IMR-90 (cell line): ENCODE results near the gene TMEM62. TPM values are rescaled to one million over a fixed set of nuclear protein-coding genes. Genes with fewer than 3 reads are reported as not detected.

ENCODE experiments used
- ATAC-seq: fragments of 200-7000 bp; cut with Tn5 transposase; 2 replicates; pipeline ENCODE4 v1.9.1; 2020; ENCODE audit warnings: low read depth, mild to moderate bottlenecking, moderate library complexity
- BruUV-seq: library from RNA; stranded (reverse); fragments of 400-500 nt; replicated peaks from 2 replicates; lab custom pipeline; 2021; lab: Mats Ljungman, UMichigan
- CTCF ChIA-PET: fragments of 300-600 bp; formaldehyde crosslinking; extraction: SDS; loops from one replicate; lab custom pipeline; 2021; ENCODE audit warnings: antibody characterized with exemption; lab: Yijun Ruan, JAX
- POLR2A ChIA-PET: fragments of 300-600 bp; sonication (Branson Sonifier 250); formaldehyde crosslinking; loops from one replicate; lab custom pipeline; 2022; ENCODE audit warnings: antibody characterized with exemption; ENCODE audit not compliant: unreplicated experiment; lab: Charles Lee
- DNase-seq: peaks from one replicate; pipeline ENCODE4 v3.0.0; 2013
- H2AFZ ChIP-seq: replicated peaks from 2 replicates; pipeline ENCODE3; 2013; ENCODE audit warnings: low read length, mild to moderate bottlenecking; ENCODE audit not compliant: poor library complexity
- H2AK5ac ChIP-seq: 2 replicates; pipeline ENCODE4 v1.6.1; 2013; ENCODE audit warnings: low read depth, low read length, inconsistent platforms
- H2AK9ac ChIP-seq: replicated peaks from 2 replicates; pipeline ENCODE3; 2013; ENCODE audit warnings: mild to moderate bottlenecking, low read depth, low read length, moderate library complexity; ENCODE audit not compliant: poor library complexity
- H2BK120ac ChIP-seq: 2 replicates; pipeline ENCODE4 v1.6.1; 2013; ENCODE audit warnings: low read depth, low read length, inconsistent platforms
- H2BK15ac ChIP-seq: 3 replicates; pipeline ENCODE4 v1.6.1; 2013; ENCODE audit warnings: low read depth, low read length, inconsistent platforms
- H2BK20ac ChIP-seq: 2 replicates; pipeline ENCODE4 v1.6.1; 2013; ENCODE audit warnings: low read depth, mild to moderate bottlenecking, inconsistent platforms, low read length, moderate library complexity
- H2BK5ac ChIP-seq: 2 replicates; pipeline ENCODE4 v1.6.1; 2013; ENCODE audit warnings: mild to moderate bottlenecking, low read depth, low read length, inconsistent platforms; ENCODE audit not compliant: poor library complexity, severe bottlenecking
- H3K14ac ChIP-seq: replicated peaks from 2 replicates; pipeline ENCODE4 v1.6.1; 2013; ENCODE audit warnings: low read depth, low read length, inconsistent platforms
- H3K18ac ChIP-seq: 2 replicates; pipeline ENCODE4 v1.6.1; 2013; ENCODE audit warnings: low read depth, low read length, control low read depth
- H3K23ac ChIP-seq: 2 replicates; pipeline ENCODE4 v1.6.1; 2013; ENCODE audit warnings: low read depth, low read length, inconsistent platforms
- H3K27ac ChIP-seq: 2 replicates; pipeline ENCODE4 v1.5.1; 2013; ENCODE audit warnings: mild to moderate bottlenecking, control low read depth, low read length; ENCODE audit not compliant: insufficient read depth
- H3K27me3 ChIP-seq: 2 replicates; pipeline ENCODE4 v1.6.1; 2013; ENCODE audit warnings: low read length; ENCODE audit not compliant: control insufficient read depth, insufficient read depth
- H3K36me3 ChIP-seq: 2 replicates; pipeline ENCODE4 v1.6.1; 2013; ENCODE audit warnings: low read length, mixed read lengths; ENCODE audit not compliant: control insufficient read depth, insufficient read depth
- H3K4ac ChIP-seq: 2 replicates; pipeline ENCODE4 v1.6.1; 2013; ENCODE audit warnings: low read depth, low read length, inconsistent platforms
- H3K4me1 ChIP-seq: 2 replicates; pipeline ENCODE4 v1.6.1; 2013; ENCODE audit warnings: low read length, mixed read lengths; ENCODE audit not compliant: control insufficient read depth, insufficient read depth
- H3K4me2 ChIP-seq: 2 replicates; pipeline ENCODE4 v1.6.1; 2013; ENCODE audit warnings: low read depth, mild to moderate bottlenecking, control low read depth, low read length, moderate library complexity
- H3K4me3 ChIP-seq: 2 replicates; pipeline ENCODE4 v1.5.1; 2013; ENCODE audit warnings: low read depth, mild to moderate bottlenecking, control low read depth, low read length, moderate library complexity; ENCODE audit not compliant: insufficient read depth
- H3K56ac ChIP-seq: 2 replicates; pipeline ENCODE4 v1.6.1; 2013; ENCODE audit warnings: low read length, inconsistent platforms; ENCODE audit not compliant: insufficient read depth; ENCODE audit errors: extremely low read depth
- H3K79me1 ChIP-seq, 2 experiments: 2 replicates each; pipeline ENCODE4 v1.6.1; 2013; ENCODE audit warnings: low read length in 2 of 2, inconsistent platforms in 1 of 2, low read depth in 1 of 2
- H3K9ac ChIP-seq: 2 replicates; pipeline ENCODE4 v1.6.1; 2013; ENCODE audit warnings: low read depth, low read length, control low read depth
- H3K9me1 ChIP-seq: 2 replicates; pipeline ENCODE4 v1.6.1; 2013; ENCODE audit warnings: low read length, inconsistent platforms; ENCODE audit not compliant: insufficient read depth
- H3K9me3 ChIP-seq: 2 replicates; pipeline ENCODE4 v1.6.1; 2013; ENCODE audit warnings: low read length; ENCODE audit not compliant: control insufficient read depth, insufficient read depth
- H4K20me1 ChIP-seq: 2 replicates; pipeline ENCODE4 v1.6.1; 2013; ENCODE audit warnings: low read length, inconsistent platforms; ENCODE audit not compliant: insufficient read depth
- H4K5ac ChIP-seq: 2 replicates; pipeline ENCODE4 v1.6.1; 2013; ENCODE audit warnings: mild to moderate bottlenecking, low read depth, low read length, control low read depth
- H4K8ac ChIP-seq, 2 experiments: 2 replicates each; pipeline ENCODE4 v1.6.1; 2013; ENCODE audit warnings: low read depth in 2 of 2, low read length in 2 of 2, control low read depth in 1 of 2, inconsistent platforms in 1 of 2
- H4K91ac ChIP-seq: 2 replicates; pipeline ENCODE4 v1.6.1; 2013; ENCODE audit warnings: low read depth, low read length, inconsistent platforms; ENCODE audit not compliant: insufficient read depth
- CEBPB ChIP-seq: IDR thresholded peaks from 2 replicates; pipeline ENCODE4 v1.6.1; 2012; ENCODE audit warnings: low read depth, low read length, improper control_type of control experiment
- RAD21 ChIP-seq: IDR thresholded peaks from 2 replicates; pipeline ENCODE4 v1.6.1; 2012; ENCODE audit warnings: low read length, improper control_type of control experiment
- RFX5 ChIP-seq: IDR thresholded peaks from 2 replicates; pipeline ENCODE4 v1.8.0; 2012; ENCODE audit warnings: low read depth, mild to moderate bottlenecking, low read length, moderate library complexity
- WGBS, 2 experiments: methylation state at CpG; one replicate each; pipeline versions ENCODE4 v1.1.5 to v1.1.7; 2013; ENCODE audit warnings: missing lambda C conversion rate in 2 of 2; ENCODE audit not compliant: insufficient read length in 1 of 2; ENCODE audit errors: extremely low coverage in 2 of 2; 5-methylcytosine and 5-hydroxymethylcytosine counted together
- dilution Hi-C: fragments of 300-500 bp; cut with HindIII; formaldehyde crosslinking; loops from one replicate; pipeline ENCODE4 v1.14.3; 2018; ENCODE audit warnings: low sequenced_read_pairs; ENCODE audit not compliant: unreplicated experiment
- in situ Hi-C: fragments of 300-500 bp; cut with MboI; formaldehyde crosslinking; loops from 3 replicates; pipeline ENCODE4 v1.14.3; 2019; ENCODE audit warnings: low sequenced_read_pairs, inconsistent platforms, mixed read lengths
- intact Hi-C: fragments of 100-400 bp; cut with micrococcal nuclease; formaldehyde crosslinking; loops from 2 replicates; pipeline ENCODE4 v1.10.0; 2022
- polyA plus RNA-seq, 3 experiments: library from polyadenylated mRNA; depleted of rRNA; stranded (reverse); fragments of >200 nt; gene quantifications; 2 replicates each; pipeline ENCODE4 v1.2.3, GENCODE V29; 2012; ENCODE audit warnings: low replicate concordance in 1 of 3
- total RNA-seq: library from RNA; depleted of rRNA; stranded (reverse); fragments of >200 nt; gene quantifications from 2 replicates; pipeline ENCODE4 v1.2.3, GENCODE V29; 2012

Gene TMEM62
- total and polyA plus RNA-seq, 2 of the 4 experiments (the other 2 are of a cell fraction) = 3.7 to 5.6 TPM

- Histone ChIP-seq H4K91ac (no peak overlapping the region), H3K14ac (no peak overlapping the region), H3K27ac (no peak overlapping the region), H2BK120ac (no peak overlapping the region), H3K4me1 (0 out of 2 replicates have a peak, but pooled peaks cover 2% of the 10 kb centered on the region), H4K8ac (no peak overlapping the region), H3K79me1 (peaks cover 9 to 25% of the 10 kb centered on the region in 2 experiments), H2AFZ (no peak overlapping the region), H3K9ac (no peak overlapping the region), H4K20me1 (no peaks in the 10 kb centered on the region), H3K9me1 (no peaks in the 10 kb centered on the region), H3K9me3 (no peaks in the 10 kb centered on the region), H2BK15ac (no peak overlapping the region), H2BK5ac (no peak overlapping the region), H3K36me3 (peaks cover 1% of the 10 kb centered on the region; the same call in 1 of the 2 replicates), H3K23ac (no peak overlapping the region), H3K4me3 (no peak overlapping the region), H2AK5ac (no peak overlapping the region), H3K4me2 (no peak overlapping the region), H3K27me3 (no peaks in the 10 kb centered on the region), H2AK9ac (no peak overlapping the region), H4K5ac (no peak overlapping the region), H3K56ac (no peak overlapping the region), H3K18ac (no peak overlapping the region), H2BK20ac (no peak overlapping the region), H3K4ac (no peak overlapping the region)
- in situ Hi-C loops (no loop called here), intact Hi-C loops (no loop called here), dilution Hi-C loops (no loop called here)
- no TSS peak for BruUV-seq
- ATAC-seq (no peak), DNase-seq (no peak)
- no peak for TF ChIP-seq RAD21
- no peak for TF ChIP-seq RFX5
- TF ChIP-seq CEBPB = no peak
- CTCF ChIA-PET = no interaction called here
- WGBS, 2 experiments = no CpG with 5 or more reads among the region's 1 CpG
- POLR2A ChIA-PET = no interaction called here
These were observed 25.6 kb upstream of the TMEM62 start for GRCh38 chr15:43107751-43108150.
